Measurements from ENCODE around the gene MCRIP2. TPM values are rescaled to one million over a fixed set of nuclear protein-coding genes. Genes with fewer than 3 reads are reported as not detected.

MCRIP2 gene
- total and polyA plus RNA-seq, 4 donors, result 16.3 to 97.3 (median 61.4) TPM

DNA sequence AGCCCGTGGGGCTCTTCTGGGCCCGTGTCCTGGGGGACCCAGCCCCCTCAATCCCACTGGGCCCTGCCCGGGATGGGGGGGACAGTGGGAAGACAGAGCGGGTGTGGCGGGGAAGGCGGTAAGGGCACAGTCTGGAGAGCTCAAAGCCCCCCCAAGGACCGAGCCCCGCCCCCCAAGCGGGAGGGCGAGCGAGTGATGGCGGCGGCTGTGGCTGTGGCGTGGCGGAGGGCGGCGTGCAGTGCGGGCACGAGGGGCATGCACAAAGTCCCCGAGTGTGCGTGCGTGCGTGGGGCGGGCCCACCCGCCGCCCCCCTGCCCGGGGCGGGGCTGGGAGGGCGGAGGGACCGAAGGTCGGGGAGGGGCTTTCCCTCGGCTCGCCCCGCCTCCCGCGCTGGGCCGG is 52.1 kb downstream of the MCRIP2 start:
- H3K9ac ChIP-seq (ENCODE audit: low read depth in 1 of 2, low read length in 2 of 2), result no peak overlapping the region
- DNase-seq (ENCODE audit: low spot score), result no peak
- H3K27ac ChIP-seq (ENCODE audit: low read depth in 1 of 2, low read length in 2 of 2), result no peak overlapping the region
- no peaks in the 10 kb centered on the region for H3K36me3 ChIP-seq (ENCODE audit: control insufficient read depth in 4 of 4, insufficient read depth in 3 of 4, low read depth in 1 of 4, low read length in 3 of 4)
- peaks cover 2 to 12% (median 7%) of the 10 kb centered on the region in 4 donors for H3K27me3 ChIP-seq (ENCODE audit: control insufficient read depth in 4 of 4, insufficient read depth in 4 of 4, low read length in 3 of 4)
- TF ChIP-seq HNF4A (conservative IDR thresholded peaks at IDR 0.05), result no peak
- TF ChIP-seq, protein P1, sequence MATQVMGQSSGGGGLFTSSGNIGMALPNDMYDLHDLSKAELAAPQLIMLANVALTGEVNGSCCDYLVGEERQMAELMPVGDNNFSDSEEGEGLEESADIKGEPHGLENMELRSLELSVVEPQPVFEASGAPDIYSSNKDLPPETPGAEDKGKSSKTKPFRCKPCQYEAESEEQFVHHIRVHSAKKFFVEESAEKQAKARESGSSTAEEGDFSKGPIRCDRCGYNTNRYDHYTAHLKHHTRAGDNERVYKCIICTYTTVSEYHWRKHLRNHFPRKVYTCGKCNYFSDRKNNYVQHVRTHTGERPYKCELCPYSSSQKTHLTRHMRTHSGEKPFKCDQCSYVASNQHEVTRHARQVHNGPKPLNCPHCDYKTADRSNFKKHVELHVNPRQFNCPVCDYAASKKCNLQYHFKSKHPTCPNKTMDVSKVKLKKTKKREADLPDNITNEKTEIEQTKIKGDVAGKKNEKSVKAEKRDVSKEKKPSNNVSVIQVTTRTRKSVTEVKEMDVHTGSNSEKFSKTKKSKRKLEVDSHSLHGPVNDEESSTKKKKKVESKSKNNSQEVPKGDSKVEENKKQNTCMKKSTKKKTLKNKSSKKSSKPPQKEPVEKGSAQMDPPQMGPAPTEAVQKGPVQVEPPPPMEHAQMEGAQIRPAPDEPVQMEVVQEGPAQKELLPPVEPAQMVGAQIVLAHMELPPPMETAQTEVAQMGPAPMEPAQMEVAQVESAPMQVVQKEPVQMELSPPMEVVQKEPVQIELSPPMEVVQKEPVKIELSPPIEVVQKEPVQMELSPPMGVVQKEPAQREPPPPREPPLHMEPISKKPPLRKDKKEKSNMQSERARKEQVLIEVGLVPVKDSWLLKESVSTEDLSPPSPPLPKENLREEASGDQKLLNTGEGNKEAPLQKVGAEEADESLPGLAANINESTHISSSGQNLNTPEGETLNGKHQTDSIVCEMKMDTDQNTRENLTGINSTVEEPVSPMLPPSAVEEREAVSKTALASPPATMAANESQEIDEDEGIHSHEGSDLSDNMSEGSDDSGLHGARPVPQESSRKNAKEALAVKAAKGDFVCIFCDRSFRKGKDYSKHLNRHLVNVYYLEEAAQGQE (IDR thresholded peaks at IDR 0.05), result no peak
- TF ChIP-seq JUND (IDR thresholded peaks at IDR 0.05), result no peak
- TF ChIP-seq, protein P2, sequence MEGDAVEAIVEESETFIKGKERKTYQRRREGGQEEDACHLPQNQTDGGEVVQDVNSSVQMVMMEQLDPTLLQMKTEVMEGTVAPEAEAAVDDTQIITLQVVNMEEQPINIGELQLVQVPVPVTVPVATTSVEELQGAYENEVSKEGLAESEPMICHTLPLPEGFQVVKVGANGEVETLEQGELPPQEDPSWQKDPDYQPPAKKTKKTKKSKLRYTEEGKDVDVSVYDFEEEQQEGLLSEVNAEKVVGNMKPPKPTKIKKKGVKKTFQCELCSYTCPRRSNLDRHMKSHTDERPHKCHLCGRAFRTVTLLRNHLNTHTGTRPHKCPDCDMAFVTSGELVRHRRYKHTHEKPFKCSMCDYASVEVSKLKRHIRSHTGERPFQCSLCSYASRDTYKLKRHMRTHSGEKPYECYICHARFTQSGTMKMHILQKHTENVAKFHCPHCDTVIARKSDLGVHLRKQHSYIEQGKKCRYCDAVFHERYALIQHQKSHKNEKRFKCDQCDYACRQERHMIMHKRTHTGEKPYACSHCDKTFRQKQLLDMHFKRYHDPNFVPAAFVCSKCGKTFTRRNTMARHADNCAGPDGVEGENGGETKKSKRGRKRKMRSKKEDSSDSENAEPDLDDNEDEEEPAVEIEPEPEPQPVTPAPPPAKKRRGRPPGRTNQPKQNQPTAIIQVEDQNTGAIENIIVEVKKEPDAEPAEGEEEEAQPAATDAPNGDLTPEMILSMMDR (IDR thresholded peaks at IDR 0.05; ENCODE audit: low read depth, low read length, missing input control), result no peak
- no peak for TF ChIP-seq RAD21 (IDR thresholded peaks at IDR 0.05)
- no peak for TF ChIP-seq RXRA (IDR thresholded peaks at IDR 0.05)
- TF ChIP-seq, protein P3, sequence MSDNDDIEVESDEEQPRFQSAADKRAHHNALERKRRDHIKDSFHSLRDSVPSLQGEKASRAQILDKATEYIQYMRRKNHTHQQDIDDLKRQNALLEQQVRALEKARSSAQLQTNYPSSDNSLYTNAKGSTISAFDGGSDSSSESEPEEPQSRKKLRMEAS (IDR thresholded peaks at IDR 0.05), result no peak
- H3K4me3 ChIP-seq (ENCODE audit: low read depth in 1 of 3, low read length in 3 of 3), result no peak overlapping the region
- H3K4me1 ChIP-seq (ENCODE audit: control insufficient read depth in 4 of 4, insufficient read depth in 4 of 4, low read length in 3 of 4), result peaks cover 11 to 26% (median 21%) of the 10 kb centered on the region in 4 donors
- WGBS, result 9% methylated on average over 37 of the region's 37 CpGs
- no peaks in the 10 kb centered on the region for H3K9me3 ChIP-seq (ENCODE audit: control insufficient read depth in 4 of 4, low read length in 3 of 4)

DNA sequence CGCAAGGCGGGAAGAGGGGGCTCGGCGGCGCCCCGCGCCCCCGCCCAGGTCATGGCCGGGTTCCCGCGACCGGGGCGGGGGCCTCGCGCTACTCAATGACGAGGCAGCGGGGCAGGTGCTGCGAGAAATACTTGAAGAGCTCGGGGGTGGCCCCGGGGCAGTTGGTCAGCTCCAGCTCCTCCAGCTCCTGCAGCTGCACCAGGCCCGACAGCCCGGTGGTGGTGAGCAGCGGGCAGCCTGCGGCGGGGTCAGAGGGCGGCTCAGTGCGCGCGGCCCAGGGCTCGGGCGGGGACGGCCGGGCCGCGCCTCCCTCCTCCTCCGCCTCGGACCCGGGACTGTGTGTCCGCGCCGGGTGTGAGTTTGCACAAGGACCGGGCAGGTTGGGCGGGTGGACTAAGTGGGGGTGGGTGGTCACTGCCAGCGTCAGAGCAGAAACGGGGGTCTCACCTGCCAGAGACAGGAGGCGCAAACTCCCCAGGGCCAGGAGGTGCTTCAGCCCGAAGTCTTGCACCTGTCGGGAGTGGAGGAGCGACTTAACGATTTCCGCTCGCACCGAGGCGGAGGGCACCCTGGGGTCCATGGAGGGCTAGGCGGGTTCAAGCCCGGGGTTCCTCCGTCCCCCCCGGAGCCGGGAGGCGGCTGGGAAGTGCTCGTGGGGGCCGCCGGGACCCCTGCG is 52.7 kb downstream of the MCRIP2 start:
- 4% methylated on average over 64 of the region's 64 CpGs for WGBS
- no peak overlapping the region for H3K9ac ChIP-seq (ENCODE audit: low read depth in 1 of 2, low read length in 2 of 2)
- DNase-seq (ENCODE audit: low spot score), result no peak
- no peaks in the 10 kb centered on the region for H3K9me3 ChIP-seq (ENCODE audit: control insufficient read depth in 4 of 4, low read length in 3 of 4)
- H3K4me3 ChIP-seq (ENCODE audit: low read depth in 1 of 3, low read length in 3 of 3), result no peak overlapping the region
- peaks cover 6 to 20% (median 16%) of the 10 kb centered on the region in 4 donors for H3K4me1 ChIP-seq (ENCODE audit: control insufficient read depth in 4 of 4, insufficient read depth in 4 of 4, low read length in 3 of 4)
- H3K36me3 ChIP-seq (ENCODE audit: control insufficient read depth in 4 of 4, insufficient read depth in 3 of 4, low read depth in 1 of 4, low read length in 3 of 4), result no peaks in the 10 kb centered on the region
- TF ChIP-seq RAD21 (IDR thresholded peaks at IDR 0.05), result no peak
- TF ChIP-seq, protein P2 (IDR thresholded peaks at IDR 0.05; ENCODE audit: low read depth, low read length, missing input control), result no peak
- TF ChIP-seq JUND (IDR thresholded peaks at IDR 0.05), result no peak
- TF ChIP-seq TAF1 (conservative IDR thresholded peaks at IDR 0.05), result no peak
- TF ChIP-seq, protein P1 (IDR thresholded peaks at IDR 0.05), result no peak
- TF ChIP-seq HNF4G (IDR thresholded peaks at IDR 0.05), result no peak
- no peak for TF ChIP-seq SP1 (IDR thresholded peaks at IDR 0.05)
- TF ChIP-seq, protein P4, sequence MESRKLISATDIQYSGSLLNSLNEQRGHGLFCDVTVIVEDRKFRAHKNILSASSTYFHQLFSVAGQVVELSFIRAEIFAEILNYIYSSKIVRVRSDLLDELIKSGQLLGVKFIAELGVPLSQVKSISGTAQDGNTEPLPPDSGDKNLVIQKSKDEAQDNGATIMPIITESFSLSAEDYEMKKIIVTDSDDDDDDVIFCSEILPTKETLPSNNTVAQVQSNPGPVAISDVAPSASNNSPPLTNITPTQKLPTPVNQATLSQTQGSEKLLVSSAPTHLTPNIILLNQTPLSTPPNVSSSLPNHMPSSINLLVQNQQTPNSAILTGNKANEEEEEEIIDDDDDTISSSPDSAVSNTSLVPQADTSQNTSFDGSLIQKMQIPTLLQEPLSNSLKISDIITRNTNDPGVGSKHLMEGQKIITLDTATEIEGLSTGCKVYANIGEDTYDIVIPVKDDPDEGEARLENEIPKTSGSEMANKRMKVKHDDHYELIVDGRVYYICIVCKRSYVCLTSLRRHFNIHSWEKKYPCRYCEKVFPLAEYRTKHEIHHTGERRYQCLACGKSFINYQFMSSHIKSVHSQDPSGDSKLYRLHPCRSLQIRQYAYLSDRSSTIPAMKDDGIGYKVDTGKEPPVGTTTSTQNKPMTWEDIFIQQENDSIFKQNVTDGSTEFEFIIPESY (IDR thresholded peaks at IDR 0.05), result no peak
- no peak for TF ChIP-seq FOXA2 (IDR thresholded peaks at IDR 0.05)
- TF ChIP-seq EGR1 (IDR thresholded peaks at IDR 0.05; ENCODE audit: low read depth in 2 of 2), result no peak
- no peak for TF ChIP-seq GABPA (IDR thresholded peaks at IDR 0.05 in 1 of 2, conservative IDR thresholded peaks at IDR 0.05 in 1 of 2)
- TF ChIP-seq, protein P5, sequence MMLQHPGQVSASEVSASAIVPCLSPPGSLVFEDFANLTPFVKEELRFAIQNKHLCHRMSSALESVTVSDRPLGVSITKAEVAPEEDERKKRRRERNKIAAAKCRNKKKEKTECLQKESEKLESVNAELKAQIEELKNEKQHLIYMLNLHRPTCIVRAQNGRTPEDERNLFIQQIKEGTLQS (IDR thresholded peaks at IDR 0.05), result no peak
- no peak for TF ChIP-seq HNF4A (conservative IDR thresholded peaks at IDR 0.05)
- H3K27me3 ChIP-seq (ENCODE audit: control insufficient read depth in 4 of 4, insufficient read depth in 4 of 4, low read length in 3 of 4), result peaks cover 2 to 12% (median 7%) of the 10 kb centered on the region in 4 donors
- no peak overlapping the region for H3K27ac ChIP-seq (ENCODE audit: low read depth in 1 of 2, low read length in 2 of 2)
